Measurements from ENCODE around the gene ECI2.

Gene ECI2

GRCh38 chr6:4134841-4135664 lies at the start of gene ECI2:
Gene ECI2 (minus strand): TSS chr6:4135575. CDS start chr6:4135560, 15 bp downstream.
- Histone ChIP-seq H3K9me3 (ENCODE audit: control insufficient read depth, insufficient read depth, low read length) (peaks cover 2% of the 10 kb centered on the region; the same call in 1 of the 2 replicates), H3K4me1 (ENCODE audit: control insufficient read depth, insufficient read depth, low read length) (peaks cover 2% of the 10 kb centered on the region; the same call in 1 of the 2 replicates), H3K4me3 (ENCODE audit: low read length) (peak within 1 kb of the TSS; percentile 70), H3K36me3 (ENCODE audit: control insufficient read depth, insufficient read depth, low read length) (peaks cover 10% of the 10 kb centered on the region; the same call in 1 of the 2 replicates), H3K27me3 (ENCODE audit: control insufficient read depth, insufficient read depth, low read length) (no peaks in the 10 kb centered on the region), H3K27ac (ENCODE audit: low read length) (no peak within 1 kb of the TSS)
- no CpG with 5 or more reads among the region's 66 CpGs for WGBS (ENCODE audit: insufficient coverage, insufficient read length)
- DNase-seq (ENCODE audit: low read depth, low spot score) = peak; percentile 29

GRCh38 chr6:4180652-4181255 lies 45.4 kb upstream of the ECI2 start:
- DNase-seq (ENCODE audit: low read depth, low spot score) = no peak
- H3K27me3 ChIP-seq (ENCODE audit: control insufficient read depth, insufficient read depth, low read length) = no peaks in the 10 kb centered on the region
- no CpG with 5 or more reads among the region's 9 CpGs for WGBS (ENCODE audit: insufficient coverage, insufficient read length)

GRCh38 chr6:4179960-4180651 lies 44.7 kb upstream of the ECI2 start:
- Histone ChIP-seq H3K27ac (ENCODE audit: low read length) (no peak overlapping the region), H3K4me3 (ENCODE audit: low read length) (no peak overlapping the region), H3K4me1 (ENCODE audit: control insufficient read depth, insufficient read depth, low read length) (no peaks in the 10 kb centered on the region), H3K36me3 (ENCODE audit: control insufficient read depth, insufficient read depth, low read length) (no peaks in the 10 kb centered on the region), H3K27me3 (ENCODE audit: control insufficient read depth, insufficient read depth, low read length) (no peaks in the 10 kb centered on the region), H3K9me3 (ENCODE audit: control insufficient read depth, insufficient read depth, low read length) (no peaks in the 10 kb centered on the region)
- WGBS (ENCODE audit: insufficient coverage, insufficient read length) = no CpG with 5 or more reads among the region's 4 CpGs
- DNase-seq (ENCODE audit: low read depth, low spot score) = no peak

More at GRCh38 chr6:4180652-4181255, 45.4 kb upstream of the ECI2 start:
- no peak overlapping the region for H3K4me3 ChIP-seq (ENCODE audit: low read length)
- no peak overlapping the region for H3K27ac ChIP-seq (ENCODE audit: low read length)
- no peaks in the 10 kb centered on the region for H3K4me1 ChIP-seq (ENCODE audit: control insufficient read depth, insufficient read depth, low read length)
- no peaks in the 10 kb centered on the region for H3K36me3 ChIP-seq (ENCODE audit: control insufficient read depth, insufficient read depth, low read length)
- H3K9me3 ChIP-seq (ENCODE audit: control insufficient read depth, insufficient read depth, low read length) = no peaks in the 10 kb centered on the region

GRCh38 chr6:4178737-4179333 lies 43.5 kb upstream of the ECI2 start:
- no peak for DNase-seq (ENCODE audit: low read depth, low spot score)
- Histone ChIP-seq H3K4me1 (ENCODE audit: control insufficient read depth, insufficient read depth, low read length) (no peaks in the 10 kb centered on the region), H3K27me3 (ENCODE audit: control insufficient read depth, insufficient read depth, low read length) (no peaks in the 10 kb centered on the region), H3K27ac (ENCODE audit: low read length) (no peak overlapping the region), H3K4me3 (ENCODE audit: low read length) (no peak overlapping the region), H3K36me3 (ENCODE audit: control insufficient read depth, insufficient read depth, low read length) (no peaks in the 10 kb centered on the region), H3K9me3 (ENCODE audit: control insufficient read depth, insufficient read depth, low read length) (no peaks in the 10 kb centered on the region)
- WGBS (ENCODE audit: insufficient coverage, insufficient read length) = no CpG with 5 or more reads among the region's 8 CpGs

- no peak overlapping the region for H3K27ac ChIP-seq (ENCODE audit: low read length)
- no peak overlapping the region for H3K4me3 ChIP-seq (ENCODE audit: low read length)
- DNase-seq (ENCODE audit: low read depth, low spot score) = no peak
- H3K27me3 ChIP-seq (ENCODE audit: control insufficient read depth, insufficient read depth, low read length) = no peaks in the 10 kb centered on the region
- WGBS (ENCODE audit: insufficient coverage, insufficient read length) = no CpG with 5 or more reads among the region's 2 CpGs
- no peaks in the 10 kb centered on the region for H3K4me1 ChIP-seq (ENCODE audit: control insufficient read depth, insufficient read depth, low read length)
- H3K9me3 ChIP-seq (ENCODE audit: control insufficient read depth, insufficient read depth, low read length) = no peaks in the 10 kb centered on the region
- H3K36me3 ChIP-seq (ENCODE audit: control insufficient read depth, insufficient read depth, low read length) = no peaks in the 10 kb centered on the region
Observed at GRCh38 chr6:4176907-4177306, 41.5 kb upstream of the ECI2 start.

- no peak for DNase-seq (ENCODE audit: low read depth, low spot score)
- H3K27ac ChIP-seq (ENCODE audit: low read length) = no peak overlapping the region
- H3K36me3 ChIP-seq (ENCODE audit: control insufficient read depth, insufficient read depth, low read length) = no peaks in the 10 kb centered on the region
- H3K4me1 ChIP-seq (ENCODE audit: control insufficient read depth, insufficient read depth, low read length) = no peaks in the 10 kb centered on the region
- H3K9me3 ChIP-seq (ENCODE audit: control insufficient read depth, insufficient read depth, low read length) = no peaks in the 10 kb centered on the region
- no peaks in the 10 kb centered on the region for H3K27me3 ChIP-seq (ENCODE audit: control insufficient read depth, insufficient read depth, low read length)
- WGBS (ENCODE audit: insufficient coverage, insufficient read length) = no CpG with 5 or more reads among the region's 6 CpGs
- no peak overlapping the region for H3K4me3 ChIP-seq (ENCODE audit: low read length)
Observed at GRCh38 chr6:4174042-4174441, 38.7 kb upstream of the ECI2 start.

- Histone ChIP-seq H3K27me3 (ENCODE audit: control insufficient read depth, insufficient read depth, low read length) (no peaks in the 10 kb centered on the region), H3K27ac (ENCODE audit: low read length) (no peak overlapping the region), H3K4me3 (ENCODE audit: low read length) (no peak overlapping the region), H3K36me3 (ENCODE audit: control insufficient read depth, insufficient read depth, low read length) (no peaks in the 10 kb centered on the region), H3K9me3 (ENCODE audit: control insufficient read depth, insufficient read depth, low read length) (no peaks in the 10 kb centered on the region), H3K4me1 (ENCODE audit: control insufficient read depth, insufficient read depth, low read length) (peaks cover 3% of the 10 kb centered on the region)
- DNase-seq (ENCODE audit: low read depth, low spot score) = no peak
- no CpG with 5 or more reads among the region's 3 CpGs for WGBS (ENCODE audit: insufficient coverage, insufficient read length)
Observed at GRCh38 chr6:4172368-4172767, 37.0 kb upstream of the ECI2 start.

GRCh38 chr6:4170297-4170696 lies 34.9 kb upstream of the ECI2 start:
- Histone ChIP-seq H3K4me1 (ENCODE audit: control insufficient read depth, insufficient read depth, low read length) (peaks cover 3% of the 10 kb centered on the region), H3K9me3 (ENCODE audit: control insufficient read depth, insufficient read depth, low read length) (no peaks in the 10 kb centered on the region), H3K27ac (ENCODE audit: low read length) (no peak overlapping the region), H3K27me3 (ENCODE audit: control insufficient read depth, insufficient read depth, low read length) (no peaks in the 10 kb centered on the region), H3K4me3 (ENCODE audit: low read length) (no peak overlapping the region), H3K36me3 (ENCODE audit: control insufficient read depth, insufficient read depth, low read length) (no peaks in the 10 kb centered on the region)
- DNase-seq (ENCODE audit: low read depth, low spot score) = no peak
- WGBS (ENCODE audit: insufficient coverage, insufficient read length) = no CpG with 5 or more reads among the region's 3 CpGs

- Histone ChIP-seq H3K36me3 (ENCODE audit: control insufficient read depth, insufficient read depth, low read length) (no peaks in the 10 kb centered on the region), H3K27ac (ENCODE audit: low read length) (no peak overlapping the region), H3K4me1 (ENCODE audit: control insufficient read depth, insufficient read depth, low read length) (peaks cover 3% of the 10 kb centered on the region), H3K9me3 (ENCODE audit: control insufficient read depth, insufficient read depth, low read length) (no peaks in the 10 kb centered on the region), H3K27me3 (ENCODE audit: control insufficient read depth, insufficient read depth, low read length) (no peaks in the 10 kb centered on the region), H3K4me3 (ENCODE audit: low read length) (no peak overlapping the region)
- no CpG with 5 or more reads among the region's 8 CpGs for WGBS (ENCODE audit: insufficient coverage, insufficient read length)
- DNase-seq (ENCODE audit: low read depth, low spot score) = no peak
Observed at GRCh38 chr6:4169028-4169789, 33.8 kb upstream of the ECI2 start.

GRCh38 chr6:4167833-4168232 lies 32.5 kb upstream of the ECI2 start:
- WGBS (ENCODE audit: insufficient coverage, insufficient read length) = no CpG with 5 or more reads among the region's 1 CpG

More at GRCh38 chr6:4167833-4168232, 32.5 kb upstream of the ECI2 start:
- no peak for DNase-seq (ENCODE audit: low read depth, low spot score)
- Histone ChIP-seq H3K36me3 (ENCODE audit: control insufficient read depth, insufficient read depth, low read length) (no peaks in the 10 kb centered on the region), H3K9me3 (ENCODE audit: control insufficient read depth, insufficient read depth, low read length) (no peaks in the 10 kb centered on the region), H3K4me3 (ENCODE audit: low read length) (no peak overlapping the region), H3K4me1 (ENCODE audit: control insufficient read depth, insufficient read depth, low read length) (peaks cover 3% of the 10 kb centered on the region), H3K27ac (ENCODE audit: low read length) (no peak overlapping the region), H3K27me3 (ENCODE audit: control insufficient read depth, insufficient read depth, low read length) (no peaks in the 10 kb centered on the region)

Measured in iPS DF 6.9 (cell line).